ENCODE results near the gene CSF2RB. TPM values are rescaled to one million over a fixed set of nuclear protein-coding genes. Genes with fewer than 3 reads are reported as not detected.

Gene CSF2RB
- total and polyA plus RNA-seq, 2 donors (not counting 3 experiments of a cell fraction or from before 2014, with no cell fraction given) = 20.6 to 68.2 TPM

DNA sequence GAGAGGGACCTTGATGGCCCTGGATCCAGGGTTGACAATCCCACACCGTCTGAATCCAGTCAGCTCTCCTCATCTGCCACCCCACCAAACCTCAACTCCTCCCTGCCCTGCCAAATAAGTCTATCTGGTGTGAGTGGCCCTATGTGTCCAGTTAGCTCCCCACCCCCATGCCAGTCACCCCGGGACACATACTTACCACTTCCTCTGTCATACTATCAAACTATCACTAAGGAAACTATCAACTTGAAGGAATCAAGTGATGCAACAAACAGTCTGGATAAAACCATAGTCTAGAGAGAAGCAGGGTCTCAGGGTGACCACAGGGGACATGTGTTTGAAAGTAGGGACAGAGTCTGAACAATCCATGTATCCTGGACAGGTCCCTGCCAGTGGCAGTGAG, 13.2 kb upstream of the CSF2RB start:
- ChIA-PET POLR2A (no interaction called here), CTCF (interaction anchor here (3.2 kb wide), 1 partner anchor 13 kb away, joined by 8 read pairs; the partner anchor contains the start of gene CSF2RB)
- Histone ChIP-seq H3K36me3 (ENCODE audit: control insufficient read depth in 2 of 2, extremely low read depth in 1 of 2, insufficient read depth in 2 of 2, low read length in 2 of 2) (no peaks in the 10 kb centered on the region), H3K27ac (ENCODE audit: insufficient read depth, low read depth, low read length) (no peak overlapping the region), H4K20me1 (replicated peaks; ENCODE audit: control insufficient read depth, extremely low read depth, insufficient read depth, low read length) (no peaks in the 10 kb centered on the region), H3K4me1 (ENCODE audit: control insufficient read depth, extremely low read depth, insufficient read depth, low read length) (peaks cover 2% of the 10 kb centered on the region), H3K9me1 (replicated peaks; ENCODE audit: control insufficient read depth, extremely low read depth, insufficient read depth, low read length) (no peaks in the 10 kb centered on the region), H3K9ac (replicated peaks; ENCODE audit: extremely low read depth, insufficient read depth, low read length) (no peak overlapping the region), H3K27me3 (ENCODE audit: control insufficient read depth in 2 of 2, insufficient read depth in 2 of 2, low read length in 2 of 2) (peaks cover 3 to 4% of the 10 kb centered on the region in 2 experiments), H2AFZ (ENCODE audit: low read depth, low read length) (no peak overlapping the region), H3K79me2 (ENCODE audit: control insufficient read depth, insufficient read depth, low read length) (no peaks in the 10 kb centered on the region), H3K9me3 (replicated peaks; ENCODE audit: control insufficient read depth, insufficient read depth, low read length) (no peaks in the 10 kb centered on the region), H3K4me2 (ENCODE audit: insufficient read depth, low read length) (no peak overlapping the region), H3K4me3 (replicated peaks in 1 of 3; ENCODE audit: insufficient read depth in 1 of 3, low read depth in 1 of 3, low read length in 3 of 3) (no peak overlapping the region)
- DNase-seq (ENCODE audit: low read depth, low spot score) (no peak), FAIRE-seq (no peak)
- TF ChIP-seq MYC (IDR thresholded peaks at IDR 0.05; ENCODE audit: low read depth, low read length) = no peak
- no peak for TF ChIP-seq JUN (IDR thresholded peaks at IDR 0.05; ENCODE audit: borderline replicate concordance, insufficient read depth, insufficient read length, low read depth)
- no peak for TF ChIP-seq FOS (IDR thresholded peaks at IDR 0.05; ENCODE audit: borderline replicate concordance, insufficient read depth, low read length)
- TF ChIP-seq EZH2 (IDR thresholded peaks at IDR 0.05; ENCODE audit: borderline replicate concordance, low read depth, low read length, severe bottlenecking) = no peak
- TF ChIP-seq GATA2 (IDR thresholded peaks at IDR 0.05; ENCODE audit: insufficient read depth, insufficient read length, low read depth, low read length) = no peak
- TF ChIP-seq, protein P1, sequence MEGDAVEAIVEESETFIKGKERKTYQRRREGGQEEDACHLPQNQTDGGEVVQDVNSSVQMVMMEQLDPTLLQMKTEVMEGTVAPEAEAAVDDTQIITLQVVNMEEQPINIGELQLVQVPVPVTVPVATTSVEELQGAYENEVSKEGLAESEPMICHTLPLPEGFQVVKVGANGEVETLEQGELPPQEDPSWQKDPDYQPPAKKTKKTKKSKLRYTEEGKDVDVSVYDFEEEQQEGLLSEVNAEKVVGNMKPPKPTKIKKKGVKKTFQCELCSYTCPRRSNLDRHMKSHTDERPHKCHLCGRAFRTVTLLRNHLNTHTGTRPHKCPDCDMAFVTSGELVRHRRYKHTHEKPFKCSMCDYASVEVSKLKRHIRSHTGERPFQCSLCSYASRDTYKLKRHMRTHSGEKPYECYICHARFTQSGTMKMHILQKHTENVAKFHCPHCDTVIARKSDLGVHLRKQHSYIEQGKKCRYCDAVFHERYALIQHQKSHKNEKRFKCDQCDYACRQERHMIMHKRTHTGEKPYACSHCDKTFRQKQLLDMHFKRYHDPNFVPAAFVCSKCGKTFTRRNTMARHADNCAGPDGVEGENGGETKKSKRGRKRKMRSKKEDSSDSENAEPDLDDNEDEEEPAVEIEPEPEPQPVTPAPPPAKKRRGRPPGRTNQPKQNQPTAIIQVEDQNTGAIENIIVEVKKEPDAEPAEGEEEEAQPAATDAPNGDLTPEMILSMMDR (IDR thresholded peaks at IDR 0.05; ENCODE audit: extremely low read depth in 1 of 2, insufficient read depth in 1 of 2, low read depth in 1 of 2, low read length in 2 of 2) = no peak
- TF ChIP-seq, protein P2, sequence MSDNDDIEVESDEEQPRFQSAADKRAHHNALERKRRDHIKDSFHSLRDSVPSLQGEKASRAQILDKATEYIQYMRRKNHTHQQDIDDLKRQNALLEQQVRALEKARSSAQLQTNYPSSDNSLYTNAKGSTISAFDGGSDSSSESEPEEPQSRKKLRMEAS (IDR thresholded peaks at IDR 0.05; ENCODE audit: insufficient read depth, insufficient read length) = no peak
- TF ChIP-seq POLR2AphosphoS5 (IDR thresholded peaks at IDR 0.05; ENCODE audit: insufficient read depth, low read depth, low read length) = no peak
- no peak for TF ChIP-seq POLR2A (IDR thresholded peaks at IDR 0.05; ENCODE audit: low read depth, low read length)
- dilution Hi-C loops (cut with MboI; ENCODE audit: extremely low pct_ligation_motif_present, low sequenced_read_pairs) = no loop called here
- intact Hi-C loops (cut with micrococcal nuclease) = no loop called here
- no TSS peak for BruUV-seq (replicated peaks)
